ENCODE data around the gene PPP2R3B.

The PPP2R3B gene

DNA sequence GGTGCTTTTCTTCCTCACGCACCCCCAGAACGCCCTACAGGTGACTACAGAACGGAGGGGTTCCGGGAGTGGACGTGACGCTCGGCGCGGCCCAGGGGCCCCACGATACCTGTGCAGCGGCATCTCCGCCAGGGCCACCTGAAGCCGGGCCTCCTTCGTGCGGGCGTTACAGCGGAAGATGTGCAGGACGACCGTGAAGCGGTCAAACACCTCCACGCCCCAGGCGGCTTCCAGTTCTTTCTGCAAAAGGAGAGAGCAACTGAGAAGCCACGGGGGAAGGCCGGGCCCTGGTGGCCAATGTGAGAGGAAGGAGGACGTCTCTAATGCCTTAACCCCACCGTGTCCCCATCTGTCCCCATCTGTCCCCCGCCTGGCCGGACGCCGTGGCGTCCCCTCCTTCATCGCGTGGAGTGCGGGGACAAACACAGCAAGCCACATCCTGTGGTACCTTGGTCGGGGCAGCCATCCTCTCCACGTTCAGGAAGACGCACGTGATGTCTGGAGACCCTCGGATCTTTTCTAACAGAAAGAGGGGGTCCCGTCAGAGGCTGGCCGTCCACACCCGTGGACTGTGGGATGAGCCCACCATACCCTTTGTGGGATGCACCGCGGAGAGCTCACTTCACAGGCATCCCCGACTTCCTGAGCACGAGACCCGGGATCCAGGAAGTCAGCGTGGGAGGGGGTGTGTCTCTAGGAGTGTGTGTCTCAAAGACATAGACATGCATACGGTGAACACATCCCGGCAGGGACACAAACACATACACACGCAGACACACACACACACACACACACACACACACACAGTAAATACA lies 71.7 kb downstream of the PPP2R3B start:
- Mint-ChIP-seq H3K27ac (no peak overlapping the region), H3K4me1 (no peaks in the 10 kb centered on the region), H3K36me3 (ENCODE audit: low read depth) (peaks cover 29% of the 10 kb centered on the region), H3K4me3 (no peak overlapping the region), H3K9me3 (no peaks in the 10 kb centered on the region), H3K27me3 (ENCODE audit: low read depth, poor library complexity) (no peaks in the 10 kb centered on the region)
- DNase-seq, result no peak
- TF ChIP-seq, protein P1, sequence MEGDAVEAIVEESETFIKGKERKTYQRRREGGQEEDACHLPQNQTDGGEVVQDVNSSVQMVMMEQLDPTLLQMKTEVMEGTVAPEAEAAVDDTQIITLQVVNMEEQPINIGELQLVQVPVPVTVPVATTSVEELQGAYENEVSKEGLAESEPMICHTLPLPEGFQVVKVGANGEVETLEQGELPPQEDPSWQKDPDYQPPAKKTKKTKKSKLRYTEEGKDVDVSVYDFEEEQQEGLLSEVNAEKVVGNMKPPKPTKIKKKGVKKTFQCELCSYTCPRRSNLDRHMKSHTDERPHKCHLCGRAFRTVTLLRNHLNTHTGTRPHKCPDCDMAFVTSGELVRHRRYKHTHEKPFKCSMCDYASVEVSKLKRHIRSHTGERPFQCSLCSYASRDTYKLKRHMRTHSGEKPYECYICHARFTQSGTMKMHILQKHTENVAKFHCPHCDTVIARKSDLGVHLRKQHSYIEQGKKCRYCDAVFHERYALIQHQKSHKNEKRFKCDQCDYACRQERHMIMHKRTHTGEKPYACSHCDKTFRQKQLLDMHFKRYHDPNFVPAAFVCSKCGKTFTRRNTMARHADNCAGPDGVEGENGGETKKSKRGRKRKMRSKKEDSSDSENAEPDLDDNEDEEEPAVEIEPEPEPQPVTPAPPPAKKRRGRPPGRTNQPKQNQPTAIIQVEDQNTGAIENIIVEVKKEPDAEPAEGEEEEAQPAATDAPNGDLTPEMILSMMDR (IDR thresholded peaks at IDR 0.05), result no peak

DNA sequence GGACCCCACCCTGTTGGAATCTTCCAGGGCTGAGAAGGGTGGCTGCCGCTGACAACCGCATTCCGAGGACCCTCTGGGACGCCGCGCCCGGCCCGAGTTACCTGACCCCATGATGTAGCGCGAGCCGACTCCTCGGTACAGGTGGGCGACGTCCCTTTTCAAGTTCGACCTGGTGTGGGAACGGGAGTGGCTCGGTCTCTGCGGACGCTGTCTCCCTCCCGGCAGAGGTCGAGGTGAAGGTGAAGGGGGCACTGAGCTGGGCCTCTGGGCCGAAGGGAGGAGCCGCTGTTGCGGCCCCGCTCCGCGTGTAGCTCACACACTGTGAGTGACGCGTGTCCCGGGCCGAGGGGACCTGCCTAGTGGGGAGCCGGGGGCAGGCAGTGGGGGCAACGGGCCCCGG lies 72.7 kb downstream of the PPP2R3B start:
- no peak overlapping the region for H3K4me3 Mint-ChIP-seq
- no peaks in the 10 kb centered on the region for H3K9me3 Mint-ChIP-seq
- TF ChIP-seq, protein P1 (IDR thresholded peaks at IDR 0.05), result no peak
- no peaks in the 10 kb centered on the region for H3K27me3 Mint-ChIP-seq (ENCODE audit: low read depth, poor library complexity)
- no peak for DNase-seq
- peaks cover 37% of the 10 kb centered on the region for H3K36me3 Mint-ChIP-seq (ENCODE audit: low read depth)
- no peak overlapping the region for H3K27ac Mint-ChIP-seq
- no peaks in the 10 kb centered on the region for H3K4me1 Mint-ChIP-seq

DNA sequence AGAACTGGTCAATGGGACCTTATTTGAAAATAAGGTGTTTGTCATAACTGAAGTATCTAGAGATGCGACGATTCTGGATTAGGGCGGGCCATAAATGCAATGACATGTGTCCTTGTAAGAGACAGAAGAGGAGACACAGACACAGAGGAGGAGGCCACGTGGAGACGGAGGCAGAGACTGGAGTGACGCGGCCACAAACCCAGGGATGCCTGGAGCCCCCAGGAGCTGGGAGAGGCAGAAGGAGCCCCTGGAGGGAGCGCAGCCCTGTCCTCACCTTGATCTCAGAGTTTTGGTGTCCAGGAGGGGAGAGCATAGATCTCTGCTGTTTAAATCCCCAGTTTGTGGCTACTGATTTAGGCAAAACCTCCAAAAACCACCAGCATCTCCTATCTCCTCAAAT lies 73.2 kb downstream of the PPP2R3B start:
- TF ChIP-seq, protein P1 (IDR thresholded peaks at IDR 0.05), result no peak
- no peaks in the 10 kb centered on the region for H3K9me3 Mint-ChIP-seq
- H3K4me1 Mint-ChIP-seq, result no peaks in the 10 kb centered on the region
- DNase-seq, result no peak
- H3K4me3 Mint-ChIP-seq, result no peak overlapping the region
- peak overlapping the region; percentile 84 for H3K27ac Mint-ChIP-seq
- peaks cover 38% of the 10 kb centered on the region for H3K36me3 Mint-ChIP-seq (ENCODE audit: low read depth)
- H3K27me3 Mint-ChIP-seq (ENCODE audit: low read depth, poor library complexity), result no peaks in the 10 kb centered on the region

DNA sequence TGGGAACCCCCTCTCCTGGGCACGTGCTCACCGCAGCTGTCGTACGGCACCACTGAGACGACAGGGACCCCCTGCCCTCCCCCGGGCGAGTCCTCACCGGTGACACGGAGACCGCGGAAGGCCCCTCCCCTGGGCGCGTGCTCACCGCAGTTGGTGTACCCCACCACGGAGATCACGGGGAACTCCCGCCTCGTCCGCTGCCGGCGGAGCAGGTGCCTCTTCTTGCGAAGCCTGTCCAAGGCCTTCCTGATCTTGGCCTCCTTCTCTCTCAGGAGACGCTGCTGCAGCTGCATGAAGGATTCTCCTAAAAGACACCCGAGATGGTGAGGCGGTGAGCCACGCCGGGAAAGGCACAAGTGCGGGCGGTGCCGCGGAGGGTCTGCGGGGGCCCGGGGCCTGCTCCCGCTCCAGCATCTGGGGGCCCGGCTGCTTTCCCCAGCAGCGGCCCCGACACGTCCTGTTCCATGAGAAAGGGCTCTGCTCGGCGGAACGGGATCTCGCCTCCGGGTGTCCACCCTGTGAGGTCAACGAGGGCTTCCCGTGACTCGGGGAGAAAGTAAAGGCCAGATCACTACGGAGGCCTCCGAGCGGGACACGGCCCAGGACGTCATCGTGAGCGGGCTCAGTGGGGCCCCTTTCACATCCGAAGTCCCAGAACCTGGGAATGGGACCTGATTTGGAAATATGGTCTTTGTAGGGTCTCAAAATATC lies 73.9 kb downstream of the PPP2R3B start:
- TF ChIP-seq, protein P1 (IDR thresholded peaks at IDR 0.05), result no peak
- Mint-ChIP-seq H3K4me1 (no peaks in the 10 kb centered on the region), H3K9me3 (no peaks in the 10 kb centered on the region), H3K4me3 (no peak overlapping the region), H3K36me3 (ENCODE audit: low read depth) (peaks cover 45% of the 10 kb centered on the region), H3K27ac (no peak overlapping the region), H3K27me3 (ENCODE audit: low read depth, poor library complexity) (no peaks in the 10 kb centered on the region)
- DNase-seq, result no peak

DNA sequence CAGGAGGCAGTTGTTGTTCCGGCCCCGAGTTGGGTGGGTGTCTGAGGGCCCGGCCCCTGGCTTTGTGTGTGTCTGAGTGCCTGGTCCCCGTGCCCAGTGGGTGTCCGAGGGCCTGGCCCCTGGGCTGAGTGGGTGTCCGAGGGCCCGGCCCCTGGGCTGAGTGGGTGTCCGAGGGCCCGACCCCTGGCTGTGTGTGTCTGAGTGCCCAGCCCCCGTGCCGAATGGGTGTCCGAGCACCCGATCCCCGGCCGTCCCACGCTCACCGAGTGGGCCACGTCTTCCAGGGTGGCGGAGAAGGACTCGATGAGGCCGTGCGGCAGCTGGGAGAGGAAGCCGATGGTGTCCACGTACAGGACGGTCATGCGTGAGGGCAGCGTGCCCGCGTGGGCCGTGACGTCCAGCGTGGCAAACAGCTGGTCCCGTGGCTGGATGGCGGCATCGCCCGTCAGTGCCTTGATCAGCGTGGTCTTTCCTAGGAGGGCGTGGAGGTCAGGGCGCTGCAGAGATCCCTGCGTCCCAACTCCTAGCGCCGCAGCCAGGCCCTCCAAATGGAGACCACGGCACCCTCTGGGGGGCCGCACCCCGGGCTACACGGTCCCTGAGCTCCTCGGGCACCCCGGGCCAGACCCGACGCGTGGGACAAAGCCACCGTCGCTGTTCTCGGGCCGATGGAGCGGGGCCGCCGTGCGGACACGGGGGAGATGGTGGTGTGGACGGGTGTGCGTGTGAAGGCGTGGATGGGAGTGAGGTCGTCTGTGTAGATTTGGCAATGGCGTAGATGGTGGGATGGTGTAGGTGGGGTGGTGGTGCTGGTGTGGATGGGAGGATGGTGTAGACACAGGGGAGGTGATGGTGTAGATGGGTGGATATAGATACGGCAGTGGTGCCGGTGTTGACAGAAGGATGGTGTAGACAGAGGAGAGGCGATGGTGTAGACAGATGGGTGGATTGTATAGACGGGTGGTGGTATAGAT lies 75.3 kb downstream of the PPP2R3B start:
- H3K27me3 Mint-ChIP-seq (ENCODE audit: low read depth, poor library complexity), result no peaks in the 10 kb centered on the region
- TF ChIP-seq, protein P1 (IDR thresholded peaks at IDR 0.05), result no peak
- H3K4me1 Mint-ChIP-seq, result no peaks in the 10 kb centered on the region
- no peaks in the 10 kb centered on the region for H3K9me3 Mint-ChIP-seq
- H3K27ac Mint-ChIP-seq, result no peak overlapping the region
- H3K36me3 Mint-ChIP-seq (ENCODE audit: low read depth), result peaks cover 53% of the 10 kb centered on the region
- DNase-seq, result no peak
- no peak overlapping the region for H3K4me3 Mint-ChIP-seq

Data from nephron progenitor cell (in vitro differentiated cells).